ENCODE measurements around the gene CDC42.

Gene CDC42

GRCh38 chr1:22132517-22133235 lies 80.2 kb downstream of the CDC42 start:
- DNase-seq, result no peak

- no peak for DNase-seq
These were observed 80.9 kb downstream of the CDC42 start for GRCh38 chr1:22133247-22133930.

GRCh38 chr1:22133931-22134324 lies 81.4 kb downstream of the CDC42 start:
- DNase-seq, result no peak

- DNase-seq, result no peak
These were observed 84.7 kb downstream of the CDC42 start for GRCh38 chr1:22137004-22137720.

- DNase-seq, result peak; percentile 59
These were observed 86.6 kb downstream of the CDC42 start for GRCh38 chr1:22139066-22139594.

- DNase-seq, result no peak
These were observed 87.3 kb downstream of the CDC42 start for GRCh38 chr1:22139817-22140216.

Data from NCI-H1694 (cell line).